Right atrium auricular region (tissue), 2 donors: Measurements from ENCODE around the gene FAM200A. TPM values are rescaled to one million over a fixed set of nuclear protein-coding genes. Genes with fewer than 3 reads are reported as not detected.
"Not testable (repeated sequence)": the region's sequence is repeated elsewhere in the genome, so short reads cannot be mapped to it uniquely, and the experiment has no call there.

Experiments used
- DNase-seq: peaks from one replicate; pipeline ENCODE4 v3.0.0-alpha.2; 2019; ENCODE audit warnings: low spot score
- H3K27ac ChIP-seq, 2 donors: fragments of 200-600 bp; sonication (generic); 1 replicate in 1 of 2; 2 replicates in 1 of 2; pipeline ENCODE4 v1.5.1; 2016 to 2019
- H3K27me3 ChIP-seq, 2 donors: fragments of 200-600 bp; sonication (generic); one replicate each; pipeline versions ENCODE4 v1.5.1 to v1.6.0; 2017 to 2019
- H3K36me3 ChIP-seq: fragments of 200-600 bp; sonication (generic); one replicate; pipeline ENCODE4 v1.5.1; 2016
- H3K4me1 ChIP-seq, 2 donors: fragments of 200-600 bp; sonication (generic); one replicate each; pipeline versions ENCODE4 v1.5.1 to v1.6.0; 2017 to 2019
- H3K4me3 ChIP-seq, 2 donors: fragments of 200-600 bp; sonication (generic); 1 replicate in 1 of 2; 2 replicates in 1 of 2; pipeline ENCODE4 v1.5.1; 2017 to 2019; ENCODE audit warnings: mild to moderate bottlenecking in 1 of 2, moderate library complexity in 1 of 2
- H3K9me3 ChIP-seq, 2 donors: fragments of 200-600 bp; sonication (generic); one replicate each; pipeline ENCODE4 v1.5.1; 2019
- CTCF ChIP-seq, 2 donors: fragments of 200-600 bp; sonication (generic); IDR thresholded peaks; one replicate each; pipeline ENCODE4 v1.5.1; 2019; ENCODE audit warnings: antibody characterized with exemption in 2 of 2
- total RNA-seq, 2 donors: library from RNA; depleted of rRNA; stranded (reverse); fragments of >200 nt; gene quantifications; one replicate each; pipeline ENCODE4 v1.1.0, GENCODE V29; 2016

FAM200A gene
- total RNA-seq, 2 donors from 2014 or later: 4.6 to 5.0 TPM

GRCh38 chr7:99571768-99572167 lies 19.9 kb upstream of the FAM200A start:
- Histone ChIP-seq H3K9me3 (no peaks in the 10 kb centered on the region), H3K4me1 (no peaks in the 10 kb centered on the region), H3K4me3 (no peak overlapping the region), H3K27me3 (no peaks in the 10 kb centered on the region), H3K27ac (no peak overlapping the region), H3K36me3 (peaks cover 37% of the 10 kb centered on the region)
- TF ChIP-seq CTCF (IDR thresholded peaks at IDR 0.05): no peak
- DNase-seq: no peak

- peaks cover 56% of the 10 kb centered on the region for H3K36me3 ChIP-seq
- not testable (repeated sequence) for H3K4me1 ChIP-seq
Measured at GRCh38 chr7:99568770-99569169, 16.9 kb upstream of the FAM200A start.

GRCh38 chr7:99563650-99564049 lies 11.7 kb upstream of the FAM200A start:
- Histone ChIP-seq H3K36me3 (peaks cover 57% of the 10 kb centered on the region), H3K4me3 (no peak overlapping the region)
- no peak for TF ChIP-seq CTCF (IDR thresholded peaks at IDR 0.05)

More at GRCh38 chr7:99568770-99569169, 16.9 kb upstream of the FAM200A start:
- not testable (repeated sequence) for H3K27me3 ChIP-seq, DNase-seq, H3K27ac ChIP-seq, H3K4me3 ChIP-seq, H3K9me3 ChIP-seq

GRCh38 chr7:99562832-99563231 lies 10.9 kb upstream of the FAM200A start:
- no peaks in the 10 kb centered on the region for H3K27me3 ChIP-seq
- H3K36me3 ChIP-seq: peaks cover 54% of the 10 kb centered on the region
- DNase-seq: no peak
- peaks cover 0 to 35% of the 10 kb centered on the region in 2 donors for H3K4me1 ChIP-seq
- no peak overlapping the region for H3K4me3 ChIP-seq
- H3K9me3 ChIP-seq: no peaks in the 10 kb centered on the region
- peak overlapping the region in 1 of 2 donors; percentile 35 for H3K27ac ChIP-seq
- no peak for TF ChIP-seq CTCF (IDR thresholded peaks at IDR 0.05)

More at GRCh38 chr7:99563650-99564049, 11.7 kb upstream of the FAM200A start:
- no peak for DNase-seq
- H3K27ac ChIP-seq: no peak overlapping the region
- H3K4me1 ChIP-seq: peaks cover 0 to 35% of the 10 kb centered on the region in 2 donors
- no peaks in the 10 kb centered on the region for H3K27me3 ChIP-seq
- H3K9me3 ChIP-seq: no peaks in the 10 kb centered on the region

- DNase-seq: no peak
- Histone ChIP-seq H3K4me3 (no peak overlapping the region), H3K27ac (peak overlapping the region in 1 of 2 donors; percentile 17), H3K4me1 (peaks cover 0 to 40% of the 10 kb centered on the region in 2 donors), H3K36me3 (peaks cover 54% of the 10 kb centered on the region), H3K9me3 (no peaks in the 10 kb centered on the region), H3K27me3 (no peaks in the 10 kb centered on the region)
- TF ChIP-seq CTCF (IDR thresholded peaks at IDR 0.05): no peak
Measured at GRCh38 chr7:99562114-99562784, 10.3 kb upstream of the FAM200A start.

- peaks cover 54% of the 10 kb centered on the region for H3K36me3 ChIP-seq
- H3K4me1 ChIP-seq: peaks cover 0 to 46% of the 10 kb centered on the region in 2 donors
- H3K27me3 ChIP-seq: no peaks in the 10 kb centered on the region
- H3K4me3 ChIP-seq: no peak overlapping the region
- no peak for TF ChIP-seq CTCF (IDR thresholded peaks at IDR 0.05)
- no peak overlapping the region for H3K27ac ChIP-seq
- H3K9me3 ChIP-seq: no peaks in the 10 kb centered on the region
- no peak for DNase-seq
Measured at GRCh38 chr7:99561737-99562051, 9.8 kb upstream of the FAM200A start.
